ENCODE data around the gene CABP7.

GRCh38 chr22:29710193-29710592 lies 9.6 kb upstream of the CABP7 start:
- TF ChIP-seq CTCF (IDR thresholded peaks at IDR 0.05 in 8 of 11, conservative IDR thresholded peaks at IDR 0.05 in 3 of 11) (no peak), POLR2A (IDR thresholded peaks at IDR 0.05) (no peak)
